Uterus (tissue), 4 donors: ENCODE data around the gene PTRH1. TPM values are rescaled to one million over a fixed set of nuclear protein-coding genes. Genes with fewer than 3 reads are reported as not detected.
A peak's percentile ranks its signal among the peaks of the same experiment; 100 is the strongest.

Experiments
- DNase-seq, 2 donors: peaks; one replicate each; pipeline ENCODE4 v3.0.0-alpha.2; 2019 to 2020
- H3K27ac ChIP-seq, 2 donors: fragments of 200-600 bp; sonication (generic); 1 replicate in 1 of 2; 2 replicates in 1 of 2; pipeline ENCODE4 v1.5.1; 2016 to 2018
- H3K27me3 ChIP-seq, 2 donors: fragments of 200-600 bp; sonication (generic); one replicate each; pipeline ENCODE4 v1.5.1; 2018 to 2019; ENCODE audit warnings: control low read depth in 1 of 2
- H3K36me3 ChIP-seq, 2 donors: fragments of 200-600 bp; sonication (generic); one replicate each; pipeline ENCODE4 v1.5.1; 2019; ENCODE audit warnings: control low read depth in 1 of 2
- H3K4me1 ChIP-seq, 2 donors: fragments of 200-600 bp; sonication (generic); one replicate each; pipeline ENCODE4 v1.5.1; 2018 to 2019; ENCODE audit warnings: control low read depth in 1 of 2
- H3K4me3 ChIP-seq, 2 donors: fragments of 200-600 bp; sonication (generic); 1 replicate in 1 of 2; 2 replicates in 1 of 2; pipeline ENCODE4 v1.5.1; 2018 to 2019; ENCODE audit warnings: mild to moderate bottlenecking in 1 of 2
- H3K9me3 ChIP-seq, 2 donors: fragments of 200-600 bp; sonication (generic); one replicate each; pipeline ENCODE4 v1.5.1; 2019; ENCODE audit warnings: control low read depth in 1 of 2
- POLR2A ChIP-seq, 2 donors: fragments of 450-650 bp; IDR thresholded peaks; one replicate each; pipeline ENCODE4 v1.6.1; 2016; ENCODE audit warnings: antibody characterized with exemption in 2 of 2, mild to moderate bottlenecking in 1 of 2, moderate library complexity in 1 of 2
- intact Hi-C: fragments of 100-400 bp; cut with DNase I; formaldehyde crosslinking; loops from one replicate; pipeline ENCODE4 v1.15.1; 2023; ENCODE audit warnings: low total_unique reads
- total RNA-seq, 4 donors: library from RNA; depleted of rRNA in 3 of 4; stranded (reverse); fragments of >200 nt in 3 of 4; gene quantifications; one replicate each; pipeline versions ENCODE4 v1.1.0 to v1.2.4, GENCODE V29; 2014 to 2023
- TF ChIP-seq, protein P1 (sequence below), 4 experiments: fragments of 200-600 bp in 2 of 4; fragments of 450-650 bp in 2 of 4; sonication (generic) in 2 of 4; IDR thresholded peaks; one replicate each; pipeline ENCODE4 v1.5.1; 2016 to 2019; ENCODE audit warnings: antibody characterized with exemption in 4 of 4, mild to moderate bottlenecking in 2 of 4, moderate library complexity in 1 of 4
- donor health status: DM: yes; HTN: yes; CAD: no.

PTRH1 gene
- total RNA-seq, 4 donors from 2014 or later = 3.8 to 18.4 (median 10.4) TPM

DNA sequence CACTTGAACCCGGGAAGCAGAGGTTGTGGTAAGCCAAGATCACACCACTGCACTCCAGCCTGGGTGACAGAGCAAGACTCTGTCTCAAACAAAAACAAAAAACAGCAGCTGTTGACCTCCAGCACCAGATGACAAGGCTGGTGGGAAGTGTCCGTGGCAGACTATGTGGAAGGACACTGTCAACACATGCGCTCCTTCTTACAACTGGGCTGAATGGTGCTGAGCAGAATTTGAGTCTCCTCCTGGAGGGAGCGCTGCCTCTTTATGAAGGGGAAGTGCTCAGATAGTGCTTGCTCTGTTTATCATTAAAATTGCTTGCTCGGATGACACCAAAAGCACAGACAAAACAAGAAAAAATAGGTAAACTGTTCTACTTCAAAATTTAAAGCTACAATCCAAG, 17.9 kb downstream of the PTRH1 start:
- Histone ChIP-seq H3K27me3 (no peaks in the 10 kb centered on the region), H3K4me3 (no peak overlapping the region), H3K27ac (no peak overlapping the region), H3K36me3 (no peaks in the 10 kb centered on the region), H3K4me1 (no peaks in the 10 kb centered on the region), H3K9me3 (no peaks in the 10 kb centered on the region)
- TF ChIP-seq, protein P1, sequence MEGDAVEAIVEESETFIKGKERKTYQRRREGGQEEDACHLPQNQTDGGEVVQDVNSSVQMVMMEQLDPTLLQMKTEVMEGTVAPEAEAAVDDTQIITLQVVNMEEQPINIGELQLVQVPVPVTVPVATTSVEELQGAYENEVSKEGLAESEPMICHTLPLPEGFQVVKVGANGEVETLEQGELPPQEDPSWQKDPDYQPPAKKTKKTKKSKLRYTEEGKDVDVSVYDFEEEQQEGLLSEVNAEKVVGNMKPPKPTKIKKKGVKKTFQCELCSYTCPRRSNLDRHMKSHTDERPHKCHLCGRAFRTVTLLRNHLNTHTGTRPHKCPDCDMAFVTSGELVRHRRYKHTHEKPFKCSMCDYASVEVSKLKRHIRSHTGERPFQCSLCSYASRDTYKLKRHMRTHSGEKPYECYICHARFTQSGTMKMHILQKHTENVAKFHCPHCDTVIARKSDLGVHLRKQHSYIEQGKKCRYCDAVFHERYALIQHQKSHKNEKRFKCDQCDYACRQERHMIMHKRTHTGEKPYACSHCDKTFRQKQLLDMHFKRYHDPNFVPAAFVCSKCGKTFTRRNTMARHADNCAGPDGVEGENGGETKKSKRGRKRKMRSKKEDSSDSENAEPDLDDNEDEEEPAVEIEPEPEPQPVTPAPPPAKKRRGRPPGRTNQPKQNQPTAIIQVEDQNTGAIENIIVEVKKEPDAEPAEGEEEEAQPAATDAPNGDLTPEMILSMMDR (IDR thresholded peaks at IDR 0.05) = no peak
- TF ChIP-seq POLR2A (IDR thresholded peaks at IDR 0.05) = no peak
- intact Hi-C loops = no loop called here
- DNase-seq = no peak

DNA sequence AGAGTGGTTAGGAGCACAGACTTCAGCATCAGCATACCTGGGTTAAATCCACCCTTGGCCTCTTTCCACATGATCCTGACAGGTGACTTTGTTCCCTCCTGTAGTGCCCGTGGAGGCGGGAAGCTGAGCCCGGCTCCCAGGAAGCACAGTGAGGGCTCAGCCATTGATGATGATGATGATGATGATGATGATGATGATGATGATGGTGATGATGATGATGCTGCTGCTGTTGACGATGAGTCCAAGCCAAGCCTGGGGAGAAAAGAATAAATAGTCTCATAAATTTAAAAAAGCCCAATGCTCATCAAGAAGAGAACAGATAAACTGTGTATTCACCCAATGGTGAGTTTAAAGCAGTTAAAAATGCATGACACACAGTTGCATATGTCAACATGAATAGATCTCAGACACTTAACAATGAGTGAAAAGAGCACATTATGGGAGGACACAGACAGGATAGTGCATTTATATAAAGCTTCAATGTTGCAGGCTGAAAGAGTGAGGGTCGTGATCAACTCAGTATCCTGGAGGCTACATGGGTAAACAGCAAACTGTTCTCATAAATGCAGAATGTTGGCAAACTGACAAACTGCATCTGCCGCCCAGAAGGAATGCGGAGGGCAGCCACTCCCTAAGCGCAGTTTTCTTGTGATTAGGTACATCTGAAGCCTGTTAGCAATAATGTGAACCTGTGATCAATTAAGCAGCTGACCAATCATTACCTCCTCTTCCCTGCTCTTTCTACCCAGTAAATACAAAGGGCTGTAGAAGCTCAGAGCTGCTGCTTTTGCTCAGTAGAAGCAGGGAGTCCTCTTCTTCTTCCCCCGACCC, 20.4 kb downstream of the PTRH1 start:
- DNase-seq = no peak
- TF ChIP-seq POLR2A (IDR thresholded peaks at IDR 0.05) = no peak
- TF ChIP-seq, protein P1 (IDR thresholded peaks at IDR 0.05) = no peak
- no peaks in the 10 kb centered on the region for H3K27me3 ChIP-seq
- H3K36me3 ChIP-seq = no peaks in the 10 kb centered on the region
- H3K4me1 ChIP-seq = no peaks in the 10 kb centered on the region
- H3K4me3 ChIP-seq = no peak overlapping the region
- peak overlapping the region; percentile 44 to 47 for H3K27ac ChIP-seq
- intact Hi-C loops = no loop called here
- H3K9me3 ChIP-seq = no peaks in the 10 kb centered on the region

DNA sequence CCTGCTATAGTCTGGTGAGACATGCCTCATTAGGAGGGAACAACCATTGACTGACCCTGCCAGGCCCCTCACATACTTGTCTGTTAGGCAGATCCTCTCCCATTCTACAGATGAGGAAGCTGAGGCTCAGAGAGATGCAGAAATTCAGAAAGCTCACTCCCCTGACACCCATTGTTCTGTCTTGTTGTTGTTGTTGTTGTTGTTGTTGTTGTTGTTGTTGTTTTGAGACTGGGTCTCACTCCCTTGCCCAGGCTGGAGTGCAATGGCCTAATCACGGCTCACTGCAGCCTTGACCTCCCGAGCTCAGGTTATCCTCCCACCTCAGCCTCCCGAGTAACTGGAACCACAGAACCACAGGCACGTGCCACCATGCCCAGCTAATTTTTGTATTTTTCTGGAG, 21.8 kb downstream of the PTRH1 start:
- no peak for TF ChIP-seq POLR2A (IDR thresholded peaks at IDR 0.05)
- TF ChIP-seq, protein P1 (IDR thresholded peaks at IDR 0.05) = no peak
- intact Hi-C loops = no loop called here
- Histone ChIP-seq H3K36me3 (no peaks in the 10 kb centered on the region), H3K27me3 (no peaks in the 10 kb centered on the region), H3K4me3 (no peak overlapping the region), H3K27ac (no peak overlapping the region), H3K9me3 (no peaks in the 10 kb centered on the region), H3K4me1 (no peaks in the 10 kb centered on the region)
- no peak for DNase-seq

DNA sequence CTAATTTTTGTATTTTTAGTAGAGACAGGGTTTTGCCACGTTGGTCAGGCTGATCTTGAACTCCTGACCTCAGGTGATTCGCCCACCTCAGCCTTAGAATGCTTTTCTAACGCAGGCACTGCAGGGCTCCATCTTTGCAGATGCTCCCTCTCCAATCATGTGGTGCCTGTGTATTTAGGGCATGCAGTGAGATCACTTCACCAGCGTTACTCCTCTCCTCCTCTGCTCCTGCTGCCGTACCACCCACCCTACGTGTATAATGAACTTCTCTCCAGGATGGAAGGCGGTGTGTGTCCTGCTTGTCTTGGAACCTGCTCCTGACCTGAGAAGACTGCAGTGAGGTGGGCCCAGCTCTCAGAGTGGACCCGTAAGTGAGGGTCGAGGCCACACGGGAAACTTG, 22.3 kb downstream of the PTRH1 start:
- DNase-seq = no peak
- intact Hi-C loops = no loop called here
- Histone ChIP-seq H3K4me3 (no peak overlapping the region), H3K27me3 (no peaks in the 10 kb centered on the region), H3K9me3 (no peaks in the 10 kb centered on the region), H3K4me1 (no peaks in the 10 kb centered on the region), H3K27ac (no peak overlapping the region), H3K36me3 (no peaks in the 10 kb centered on the region)
- TF ChIP-seq, protein P1 (IDR thresholded peaks at IDR 0.05) = no peak
- no peak for TF ChIP-seq POLR2A (IDR thresholded peaks at IDR 0.05)

DNA sequence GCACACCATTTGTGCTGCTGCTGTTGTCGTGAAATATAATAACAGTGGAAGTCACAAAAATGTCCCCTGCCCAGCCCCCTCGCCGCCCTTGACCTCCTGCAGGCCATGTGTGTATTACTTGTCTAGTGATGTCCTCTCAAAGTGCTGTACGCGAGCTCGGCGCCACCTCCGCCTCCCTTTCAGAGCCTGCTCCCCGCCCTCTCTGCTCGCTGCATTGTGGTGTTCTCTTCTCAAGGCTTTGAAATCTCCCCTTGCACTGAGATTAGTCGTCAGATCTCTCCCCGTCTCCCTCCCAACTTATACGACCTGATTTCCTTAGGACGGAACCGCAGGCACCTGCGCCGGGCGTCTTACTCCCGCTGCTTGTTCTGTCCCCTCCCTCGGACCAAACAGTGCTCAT, 23.4 kb downstream of the PTRH1 start:
- no peaks in the 10 kb centered on the region for H3K36me3 ChIP-seq
- no peak overlapping the region for H3K4me3 ChIP-seq
- H3K9me3 ChIP-seq = no peaks in the 10 kb centered on the region
- intact Hi-C loops = no loop called here
- no peaks in the 10 kb centered on the region for H3K27me3 ChIP-seq
- H3K27ac ChIP-seq = no peak overlapping the region
- H3K4me1 ChIP-seq = no peaks in the 10 kb centered on the region
- DNase-seq = no peak
- TF ChIP-seq POLR2A (IDR thresholded peaks at IDR 0.05) = no peak
- TF ChIP-seq, protein P1 (IDR thresholded peaks at IDR 0.05) = no peak
